Transverse colon (tissue), 4 donors: ENCODE data around the gene NKAIN2.

ENCODE experiments used
- POLR2A ChIP-seq: fragments of 450-650 bp; IDR thresholded peaks from one replicate; pipeline ENCODE4 v1.6.1; 2016; ENCODE audit warnings: antibody characterized with exemption, mild to moderate bottlenecking, moderate library complexity
- POLR2AphosphoS5 ChIP-seq, 3 donors: sonication (generic); formaldehyde crosslinking; IDR thresholded peaks; one replicate each; pipeline ENCODE4 v1.6.1; 2016; ENCODE audit warnings: antibody characterized with exemption in 3 of 3
- TF ChIP-seq, protein P1 (sequence below), 5 experiments: fragments of 200-600 bp in 3 of 5; fragments of 450-650 bp in 2 of 5; sonication (generic) in 3 of 5; IDR thresholded peaks; 1 replicate in 2 of 5; 2 replicates in 3 of 5; pipeline ENCODE4 v1.5.1; 2016 to 2017; ENCODE audit warnings: antibody characterized with exemption in 5 of 5, inconsistent platforms in 3 of 5, mild to moderate bottlenecking in 2 of 5, moderate library complexity in 1 of 5

DNA sequence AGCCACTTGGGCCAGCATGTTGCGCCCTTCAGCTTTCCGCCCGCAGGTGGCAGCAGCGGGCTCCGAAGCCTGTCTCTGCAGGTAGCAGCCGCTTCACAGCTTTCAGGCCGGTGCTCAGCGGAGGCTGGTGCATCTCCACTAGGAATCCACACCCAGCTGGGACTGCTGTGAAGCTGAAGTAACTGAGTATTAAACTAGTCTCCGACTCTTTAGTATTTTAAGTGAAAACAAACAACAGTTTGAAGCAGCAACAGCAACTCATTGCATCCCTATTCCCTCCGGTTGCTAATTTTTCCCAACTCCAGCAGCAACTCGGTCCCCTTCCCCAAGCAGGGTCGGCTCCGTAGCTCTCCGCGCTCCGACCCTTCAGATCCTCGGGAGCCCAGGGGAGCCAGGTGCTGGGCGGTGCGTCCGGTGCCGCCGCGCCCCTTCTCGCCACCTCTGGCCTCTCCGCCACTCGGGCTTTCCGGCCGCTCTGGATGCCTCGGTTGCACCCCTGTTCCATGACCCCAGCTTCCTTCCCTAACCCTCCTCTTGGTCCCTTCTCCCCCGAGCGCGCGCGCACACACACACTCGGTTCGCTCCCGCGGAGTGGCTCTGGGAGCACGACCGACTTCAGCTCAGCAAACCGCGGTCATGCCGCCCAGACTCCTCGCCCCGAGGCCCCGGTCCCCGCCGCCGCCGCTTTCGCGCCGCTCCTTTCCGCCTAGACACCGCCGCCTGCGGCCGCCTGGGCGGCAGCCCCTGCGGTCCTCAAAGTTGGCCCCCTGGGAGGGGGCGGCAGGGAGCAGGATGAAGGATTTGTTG, 765 bp upstream of the NKAIN2 start:
- TF ChIP-seq POLR2A = no peak
- TF ChIP-seq, protein P1, sequence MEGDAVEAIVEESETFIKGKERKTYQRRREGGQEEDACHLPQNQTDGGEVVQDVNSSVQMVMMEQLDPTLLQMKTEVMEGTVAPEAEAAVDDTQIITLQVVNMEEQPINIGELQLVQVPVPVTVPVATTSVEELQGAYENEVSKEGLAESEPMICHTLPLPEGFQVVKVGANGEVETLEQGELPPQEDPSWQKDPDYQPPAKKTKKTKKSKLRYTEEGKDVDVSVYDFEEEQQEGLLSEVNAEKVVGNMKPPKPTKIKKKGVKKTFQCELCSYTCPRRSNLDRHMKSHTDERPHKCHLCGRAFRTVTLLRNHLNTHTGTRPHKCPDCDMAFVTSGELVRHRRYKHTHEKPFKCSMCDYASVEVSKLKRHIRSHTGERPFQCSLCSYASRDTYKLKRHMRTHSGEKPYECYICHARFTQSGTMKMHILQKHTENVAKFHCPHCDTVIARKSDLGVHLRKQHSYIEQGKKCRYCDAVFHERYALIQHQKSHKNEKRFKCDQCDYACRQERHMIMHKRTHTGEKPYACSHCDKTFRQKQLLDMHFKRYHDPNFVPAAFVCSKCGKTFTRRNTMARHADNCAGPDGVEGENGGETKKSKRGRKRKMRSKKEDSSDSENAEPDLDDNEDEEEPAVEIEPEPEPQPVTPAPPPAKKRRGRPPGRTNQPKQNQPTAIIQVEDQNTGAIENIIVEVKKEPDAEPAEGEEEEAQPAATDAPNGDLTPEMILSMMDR (IDR thresholded peaks at IDR 0.05) = peak; percentile 65 to 82 (median 74)
- no peak for TF ChIP-seq POLR2AphosphoS5 (IDR thresholded peaks at IDR 0.05)
